Measurements from ENCODE around the gene GLYAT.

Gene GLYAT

GRCh38 chr11:58731819-58732218 is at the start of gene GLYAT:
Gene GLYAT (minus strand): TSS chr11:58731943. CDS start chr11:58724496, 7,447 bp downstream.
- no peak for DNase-seq

GRCh38 chr11:58781345-58781744 is 49.6 kb upstream of the GLYAT start:
- no peak for DNase-seq

GRCh38 chr11:58780578-58780977 is 48.8 kb upstream of the GLYAT start:
- no peak for DNase-seq

- DNase-seq, result no peak
Measured at GRCh38 chr11:58776891-58777710, 45.4 kb upstream of the GLYAT start.

GRCh38 chr11:58775066-58775708 is 43.4 kb upstream of the GLYAT start:
- no peak for DNase-seq

- DNase-seq, result no peak
Measured at GRCh38 chr11:58774164-58774593, 42.4 kb upstream of the GLYAT start.

GRCh38 chr11:58773337-58773736 is 41.6 kb upstream of the GLYAT start:
- no peak for DNase-seq

- DNase-seq, result no peak
Measured at GRCh38 chr11:58772329-58773285, 40.9 kb upstream of the GLYAT start.

- DNase-seq, result no peak
Measured at GRCh38 chr11:58771458-58771855, 39.7 kb upstream of the GLYAT start.

- DNase-seq, result no peak
Measured at GRCh38 chr11:58770627-58771457, 39.1 kb upstream of the GLYAT start.

- no peak for DNase-seq
Measured at GRCh38 chr11:58770166-58770565, 38.4 kb upstream of the GLYAT start.

GRCh38 chr11:58769308-58769707 is 37.6 kb upstream of the GLYAT start:
- DNase-seq, result no peak

GRCh38 chr11:58768137-58768536 is 36.4 kb upstream of the GLYAT start:
- DNase-seq, result no peak

GRCh38 chr11:58765078-58765477 is 33.3 kb upstream of the GLYAT start:
- DNase-seq, result no peak

- no peak for DNase-seq
Measured at GRCh38 chr11:58763120-58763490, 31.4 kb upstream of the GLYAT start.

- no peak for DNase-seq
Measured at GRCh38 chr11:58762284-58763119, 30.8 kb upstream of the GLYAT start.

GRCh38 chr11:58757439-58757838 is 25.7 kb upstream of the GLYAT start:
- no peak for DNase-seq

- DNase-seq, result no peak
Measured at GRCh38 chr11:58745705-58746364, 14.1 kb upstream of the GLYAT start.

GRCh38 chr11:58744988-58745704 is 13.4 kb upstream of the GLYAT start:
- DNase-seq, result no peak

Data from left hindlimb (tissue), 1 donor.